Bronchial epithelial cell (primary cell): Measurements from ENCODE around the gene AGBL4. TPM values are rescaled to one million over a fixed set of nuclear protein-coding genes. Genes with fewer than 3 reads are reported as not detected.

ENCODE experiments used
- DNase-seq: peaks from one replicate; pipeline ENCODE4 v3.0.0-alpha.2; 2010; ENCODE audit warnings: low read depth
- FAIRE-seq: peaks from 2 replicates; lab custom pipeline; 2011; peaks lifted over from hg19 to GRCh38; lab: Jason Lieb, UNC
- H3K27me3 ChIP-seq: 2 replicates; pipeline ENCODE4 v1.5.1; 2011; ENCODE audit warnings: low read length; ENCODE audit not compliant: control insufficient read depth, insufficient read depth
- H3K36me3 ChIP-seq: 2 replicates; pipeline ENCODE4 v1.5.1; 2011; ENCODE audit warnings: low read length; ENCODE audit not compliant: control insufficient read depth, insufficient read depth
- H3K4me3 ChIP-seq: 2 replicates; pipeline ENCODE4 v1.5.1; 2011; ENCODE audit warnings: mild to moderate bottlenecking, low read depth, low read length, control low read depth
- total RNA-seq: library from RNA; depleted of rRNA; stranded (reverse); fragments of >200 nt; gene quantifications from 2 replicates; pipeline ENCODE4 v1.2.1, GENCODE V29; 2014
- TF ChIP-seq, protein P1 (sequence below): IDR thresholded peaks from 2 replicates; pipeline ENCODE4 v1.5.1; 2011; ENCODE audit warnings: mild to moderate bottlenecking, moderate library complexity, low read length, control low read depth, inconsistent platforms; ENCODE audit not compliant: insufficient read depth, severe bottlenecking

The AGBL4 gene
- total RNA-seq, 1 donor from 2014 or later: not detected

DNA sequence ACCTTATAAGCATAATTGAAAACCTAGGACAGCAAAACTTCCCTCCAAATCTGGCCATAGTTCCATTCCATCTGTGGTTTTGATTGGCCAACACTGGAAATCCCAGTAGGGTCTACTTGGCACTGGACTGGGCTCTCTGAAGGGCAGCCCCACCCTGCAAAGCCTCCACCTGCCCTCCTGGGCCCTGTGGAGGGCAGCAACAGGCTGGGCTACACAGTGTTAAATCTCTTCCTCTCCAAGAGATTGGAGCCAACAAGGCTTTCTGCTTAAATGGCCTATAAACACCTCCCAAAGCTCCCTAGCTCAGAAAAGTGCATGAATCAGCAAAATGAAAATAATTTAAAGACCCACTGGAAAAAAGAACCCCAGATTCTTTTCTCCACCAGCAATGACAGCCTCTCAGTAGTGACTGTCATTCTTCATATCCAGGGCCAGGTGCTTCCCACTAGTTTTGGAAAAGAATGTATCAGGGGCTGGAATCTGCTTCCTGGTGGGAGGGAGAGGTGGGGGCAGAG lies 1305.6 kb downstream of the AGBL4 start:
- TF ChIP-seq, protein P1, sequence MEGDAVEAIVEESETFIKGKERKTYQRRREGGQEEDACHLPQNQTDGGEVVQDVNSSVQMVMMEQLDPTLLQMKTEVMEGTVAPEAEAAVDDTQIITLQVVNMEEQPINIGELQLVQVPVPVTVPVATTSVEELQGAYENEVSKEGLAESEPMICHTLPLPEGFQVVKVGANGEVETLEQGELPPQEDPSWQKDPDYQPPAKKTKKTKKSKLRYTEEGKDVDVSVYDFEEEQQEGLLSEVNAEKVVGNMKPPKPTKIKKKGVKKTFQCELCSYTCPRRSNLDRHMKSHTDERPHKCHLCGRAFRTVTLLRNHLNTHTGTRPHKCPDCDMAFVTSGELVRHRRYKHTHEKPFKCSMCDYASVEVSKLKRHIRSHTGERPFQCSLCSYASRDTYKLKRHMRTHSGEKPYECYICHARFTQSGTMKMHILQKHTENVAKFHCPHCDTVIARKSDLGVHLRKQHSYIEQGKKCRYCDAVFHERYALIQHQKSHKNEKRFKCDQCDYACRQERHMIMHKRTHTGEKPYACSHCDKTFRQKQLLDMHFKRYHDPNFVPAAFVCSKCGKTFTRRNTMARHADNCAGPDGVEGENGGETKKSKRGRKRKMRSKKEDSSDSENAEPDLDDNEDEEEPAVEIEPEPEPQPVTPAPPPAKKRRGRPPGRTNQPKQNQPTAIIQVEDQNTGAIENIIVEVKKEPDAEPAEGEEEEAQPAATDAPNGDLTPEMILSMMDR: no peak
- H3K27me3 ChIP-seq: no peaks in the 10 kb centered on the region
- FAIRE-seq: no peak
- no peaks in the 10 kb centered on the region for H3K36me3 ChIP-seq
- H3K4me3 ChIP-seq: no peak overlapping the region
- no peak for DNase-seq

DNA sequence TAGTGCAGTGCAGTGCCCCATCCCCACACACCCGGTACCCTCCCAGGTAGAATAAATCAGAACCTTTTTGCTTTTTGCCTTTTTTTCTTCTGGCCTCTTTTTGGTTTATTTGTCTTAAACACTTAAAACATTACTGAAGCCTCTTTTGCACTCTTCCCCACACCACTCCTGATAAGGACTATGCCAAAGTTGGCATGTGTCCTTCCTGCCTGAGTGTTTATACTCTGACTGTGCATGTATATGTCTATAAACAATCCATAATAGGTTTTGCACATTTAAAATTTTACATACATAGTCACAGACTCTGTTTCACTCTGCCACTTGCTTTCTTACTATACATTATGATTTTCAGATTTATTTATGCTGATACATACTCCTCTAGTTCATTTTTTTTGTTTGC lies 1306.7 kb downstream of the AGBL4 start:
- Histone ChIP-seq H3K4me3 (no peak overlapping the region), H3K36me3 (no peaks in the 10 kb centered on the region), H3K27me3 (no peaks in the 10 kb centered on the region)
- TF ChIP-seq, protein P1: no peak
- no peak for DNase-seq
- no peak for FAIRE-seq

DNA sequence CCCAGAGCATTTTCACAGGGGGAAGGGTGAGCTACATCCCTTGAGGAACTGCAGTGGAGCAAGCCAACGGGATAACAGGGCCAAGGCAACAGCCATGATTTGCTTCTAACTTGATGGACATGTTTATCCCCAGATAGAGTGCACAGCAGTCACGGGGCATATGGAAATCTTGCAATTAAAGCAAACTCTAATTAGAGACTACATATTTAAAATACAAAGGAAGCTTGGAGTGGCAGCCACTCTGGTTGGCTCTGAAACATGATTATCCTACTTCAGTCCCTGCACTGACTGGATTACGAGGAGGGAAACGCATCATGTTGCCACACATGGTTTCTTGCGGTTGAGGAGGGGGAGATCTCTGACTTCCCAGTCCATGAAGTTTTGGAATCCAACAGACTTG lies 1307.8 kb downstream of the AGBL4 start:
- FAIRE-seq: no peak

DNA sequence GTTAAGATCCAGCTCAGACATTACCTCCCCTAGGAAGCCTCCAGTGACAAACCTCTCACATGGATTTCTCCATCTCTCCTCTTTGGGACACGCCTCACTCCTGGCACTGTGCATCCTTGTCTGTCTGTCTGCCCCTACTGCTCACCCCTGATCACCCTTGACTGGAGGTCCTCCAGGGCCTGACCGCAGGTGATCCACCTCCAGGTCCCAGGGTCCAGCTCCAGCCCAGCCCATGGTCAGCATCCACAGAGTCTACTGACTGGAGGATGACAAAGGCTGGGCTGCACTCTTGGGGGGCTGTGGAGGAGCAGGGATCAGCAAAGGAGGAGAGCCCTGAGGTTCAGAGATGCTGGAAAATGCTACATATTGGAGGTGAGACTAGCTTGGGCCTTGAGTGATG lies 1312.8 kb downstream of the AGBL4 start:
- FAIRE-seq (no peak), DNase-seq (no peak)
- no peak overlapping the region for H3K4me3 ChIP-seq
- TF ChIP-seq, protein P1: no peak
- H3K27me3 ChIP-seq: no peaks in the 10 kb centered on the region
- no peaks in the 10 kb centered on the region for H3K36me3 ChIP-seq

More for the DNA sequence above, 1307.8 kb downstream of the AGBL4 start:
- Histone ChIP-seq H3K4me3 (no peak overlapping the region), H3K27me3 (no peaks in the 10 kb centered on the region), H3K36me3 (no peaks in the 10 kb centered on the region)
- no peak for DNase-seq
- TF ChIP-seq, protein P1: no peak

DNA sequence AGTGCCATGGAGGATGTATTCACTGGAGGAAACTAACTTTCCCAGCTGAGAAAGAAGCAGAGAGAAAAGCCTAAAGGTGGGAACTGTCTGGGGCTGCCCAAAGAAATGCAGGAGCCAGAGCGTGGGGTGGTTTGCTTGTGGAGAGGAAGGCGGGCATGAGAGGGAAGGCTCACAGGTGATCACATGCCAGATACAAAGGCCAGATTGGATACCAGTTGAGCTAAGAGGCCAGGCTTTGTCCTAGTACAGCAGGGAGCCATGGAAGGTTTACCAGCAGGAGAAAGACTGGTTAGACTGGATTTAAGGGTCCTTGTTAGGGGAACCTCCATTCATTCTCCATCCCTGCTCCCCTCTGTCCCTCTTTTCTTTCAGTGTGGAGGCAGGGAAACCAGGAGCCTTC lies 1313.4 kb downstream of the AGBL4 start:
- TF ChIP-seq, protein P1: no peak
- no peaks in the 10 kb centered on the region for H3K36me3 ChIP-seq
- no peak for FAIRE-seq

DNA sequence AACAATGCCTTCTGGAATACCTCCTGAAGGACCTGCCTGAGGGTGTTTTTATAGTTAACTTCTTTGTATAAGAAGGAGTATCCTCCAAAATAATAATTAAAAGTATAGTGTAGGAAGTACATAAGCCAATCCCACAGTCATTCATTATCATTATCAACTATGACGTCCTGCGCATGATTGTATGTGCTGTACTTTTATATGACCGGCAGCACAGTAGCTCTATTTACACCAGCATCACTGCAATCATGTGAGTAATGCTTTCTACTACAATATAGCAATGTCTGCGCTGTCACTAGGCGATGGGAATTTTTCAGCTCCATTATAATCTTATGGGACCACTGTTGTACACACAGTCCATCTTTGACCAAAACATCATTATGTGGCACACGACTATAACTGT lies 1319.0 kb downstream of the AGBL4 start:
- DNase-seq: no peak
- Histone ChIP-seq H3K36me3 (no peaks in the 10 kb centered on the region), H3K27me3 (no peaks in the 10 kb centered on the region), H3K4me3 (no peak overlapping the region)
- no peak for FAIRE-seq
- TF ChIP-seq, protein P1: no peak

More for the DNA sequence above, 1313.4 kb downstream of the AGBL4 start:
- Histone ChIP-seq H3K4me3 (no peak overlapping the region), H3K27me3 (no peaks in the 10 kb centered on the region)
- no peak for DNase-seq
